WTC11 (cell line): ENCODE data around the gene KRT16. TPM values are rescaled to one million over a fixed set of nuclear protein-coding genes. Genes with fewer than 3 reads are reported as not detected.

Experiments
- ATAC-seq: fragments of 200-7000 bp; cut with Tn5 transposase; 2 replicates; pipeline ENCODE4 v1.10.0; 2021; ENCODE audit warnings: mild to moderate bottlenecking, moderate library complexity
- CTCF ChIA-PET: fragments of 300-600 bp; sonication (Branson Sonifier 250); formaldehyde crosslinking; loops from one replicate; lab custom pipeline; 2021; ENCODE audit warnings: antibody characterized with exemption; lab: Charles Lee
- POLR2A ChIA-PET: fragments of 350-600 bp; sonication (Branson Sonifier 250); formaldehyde crosslinking; loops from one replicate; lab custom pipeline; 2021; ENCODE audit warnings: antibody characterized with exemption; lab: Charles Lee
- DNase-seq: peaks from one replicate; pipeline ENCODE4 v3.0.0; 2021; ENCODE audit warnings: low spot score
- H3K27ac Mint-ChIP-seq: 2 replicates; pipeline ENCODE4 v1.8.0; 2021; ENCODE audit warnings: mixed read lengths
- H3K27me3 Mint-ChIP-seq: 2 replicates; pipeline ENCODE4 v1.8.0; 2021; ENCODE audit warnings: low read depth, mild to moderate bottlenecking, moderate library complexity, mixed read lengths
- H3K36me3 Mint-ChIP-seq: 2 replicates; pipeline ENCODE4 v1.8.0; 2021; ENCODE audit warnings: mixed read lengths
- H3K4me1 Mint-ChIP-seq: 2 replicates; pipeline ENCODE4 v1.8.0; 2022; ENCODE audit warnings: mixed read lengths
- H3K4me3 Mint-ChIP-seq: 2 replicates; pipeline ENCODE4 v1.8.0; 2021; ENCODE audit warnings: mild to moderate bottlenecking, moderate library complexity, mixed read lengths
- H3K9me3 Mint-ChIP-seq: 2 replicates; pipeline ENCODE4 v1.8.0; 2021; ENCODE audit warnings: mixed read lengths
- JAZF1 ChIP-seq: fragments of 250-450 bp; sonication (Bioruptor Pico); IDR thresholded peaks from 2 replicates; pipeline ENCODE4 v1.9.0; 2021; ENCODE audit warnings: moderate library complexity, mild to moderate bottlenecking, inconsistent platforms
- NFATC4 ChIP-seq: fragments of 250-450 bp; sonication (Bioruptor Pico); IDR thresholded peaks from 2 replicates; pipeline ENCODE4 v1.9.0; 2021; ENCODE audit warnings: mild to moderate bottlenecking
- NFE2L1 ChIP-seq: sonication (generic); formaldehyde crosslinking; IDR thresholded peaks from 2 replicates; pipeline ENCODE4 v1.8.1; 2023; ENCODE audit warnings: missing genetic modification reagents
- SMAD3 ChIP-seq: sonication (generic); formaldehyde crosslinking; IDR thresholded peaks from 2 replicates; pipeline ENCODE4 v1.8.0; 2022; ENCODE audit warnings: missing genetic modification reagents, mild to moderate bottlenecking, borderline replicate concordance
- SOX15 ChIP-seq: fragments of 250-450 bp; sonication (Bioruptor Pico); IDR thresholded peaks from 2 replicates; pipeline ENCODE4 v1.9.0; 2021; ENCODE audit warnings: mild to moderate bottlenecking
- SP1 ChIP-seq: sonication (generic); formaldehyde crosslinking; conservative IDR thresholded peaks from 2 replicates; pipeline ENCODE4 v1.8.1; 2022; ENCODE audit warnings: missing genetic modification reagents
- TCF7 ChIP-seq: sonication (generic); formaldehyde crosslinking; IDR thresholded peaks from 2 replicates; pipeline ENCODE4 v1.8.0; 2022; ENCODE audit warnings: mild to moderate bottlenecking, low read depth, missing genetic modification reagents, moderate library complexity
- TEAD1 ChIP-seq: sonication (generic); formaldehyde crosslinking; IDR thresholded peaks from 2 replicates; pipeline ENCODE4 v1.8.0; 2022; ENCODE audit warnings: mild to moderate bottlenecking, missing genetic modification reagents
- TEAD4 ChIP-seq: sonication (generic); formaldehyde crosslinking; IDR thresholded peaks from 2 replicates; pipeline ENCODE4 v1.8.0; 2022; ENCODE audit warnings: mild to moderate bottlenecking, missing genetic modification reagents
- ZNF219 ChIP-seq: sonication (generic); formaldehyde crosslinking; IDR thresholded peaks from 2 replicates; pipeline ENCODE4 v1.8.0; 2023; ENCODE audit warnings: missing genetic modification reagents, mild to moderate bottlenecking, borderline replicate concordance
- total RNA-seq: library from RNA; stranded (reverse); gene quantifications from 3 replicates; pipeline ENCODE4 v1.2.3, GENCODE V29; 2021
- TF ChIP-seq, protein P1 (sequence below): fragments of 250-450 bp; sonication (Bioruptor Pico); IDR thresholded peaks from 2 replicates; pipeline ENCODE4 v1.9.0; 2021; ENCODE audit warnings: mild to moderate bottlenecking, borderline replicate concordance
- TF ChIP-seq, protein P2 (sequence below): sonication (generic); formaldehyde crosslinking; IDR thresholded peaks from 2 replicates; pipeline ENCODE4 v1.8.0; 2022; ENCODE audit warnings: mild to moderate bottlenecking, missing genetic modification reagents
- TF ChIP-seq, protein P3 (sequence below): fragments of 250-450 bp; sonication (Bioruptor Pico); IDR thresholded peaks from 2 replicates; pipeline ENCODE4 v1.8.0; 2021; ENCODE audit warnings: mild to moderate bottlenecking
- TF ChIP-seq, protein P4 (sequence below): sonication (generic); formaldehyde crosslinking; IDR thresholded peaks from 2 replicates; pipeline ENCODE4 v1.8.1; 2023; ENCODE audit warnings: mild to moderate bottlenecking, moderate library complexity, missing genetic modification reagents
- TF ChIP-seq, protein P5 (sequence below): sonication (generic); formaldehyde crosslinking; IDR thresholded peaks from 2 replicates; pipeline ENCODE4 v1.8.1; 2022; ENCODE audit warnings: low read depth, mild to moderate bottlenecking, moderate library complexity, missing genetic modification reagents, borderline replicate concordance

Gene KRT16
- total RNA-seq, 1 experiment from 2014 or later, result not detected

DNA sequence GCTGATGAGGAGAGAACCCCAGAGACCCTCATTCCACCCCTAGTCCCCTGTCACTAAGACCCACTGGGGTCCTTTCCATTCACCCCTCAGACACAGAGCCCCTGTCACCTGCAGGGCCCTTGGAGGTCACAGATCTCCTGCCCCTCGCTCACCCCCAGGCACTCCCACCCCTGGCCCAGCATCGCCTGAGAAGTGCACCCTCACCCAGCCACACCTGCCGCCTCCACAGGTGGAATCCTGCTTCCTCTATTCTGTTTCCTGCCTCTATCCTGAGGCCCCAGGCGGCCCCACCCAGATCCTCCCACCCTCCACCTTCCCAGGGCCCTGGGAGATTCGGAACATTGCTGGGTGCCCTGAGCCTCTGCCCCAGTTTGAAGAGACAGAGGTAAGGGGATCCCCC lies 25.6 kb upstream of the KRT16 start (continued):
- TF ChIP-seq, protein P1, sequence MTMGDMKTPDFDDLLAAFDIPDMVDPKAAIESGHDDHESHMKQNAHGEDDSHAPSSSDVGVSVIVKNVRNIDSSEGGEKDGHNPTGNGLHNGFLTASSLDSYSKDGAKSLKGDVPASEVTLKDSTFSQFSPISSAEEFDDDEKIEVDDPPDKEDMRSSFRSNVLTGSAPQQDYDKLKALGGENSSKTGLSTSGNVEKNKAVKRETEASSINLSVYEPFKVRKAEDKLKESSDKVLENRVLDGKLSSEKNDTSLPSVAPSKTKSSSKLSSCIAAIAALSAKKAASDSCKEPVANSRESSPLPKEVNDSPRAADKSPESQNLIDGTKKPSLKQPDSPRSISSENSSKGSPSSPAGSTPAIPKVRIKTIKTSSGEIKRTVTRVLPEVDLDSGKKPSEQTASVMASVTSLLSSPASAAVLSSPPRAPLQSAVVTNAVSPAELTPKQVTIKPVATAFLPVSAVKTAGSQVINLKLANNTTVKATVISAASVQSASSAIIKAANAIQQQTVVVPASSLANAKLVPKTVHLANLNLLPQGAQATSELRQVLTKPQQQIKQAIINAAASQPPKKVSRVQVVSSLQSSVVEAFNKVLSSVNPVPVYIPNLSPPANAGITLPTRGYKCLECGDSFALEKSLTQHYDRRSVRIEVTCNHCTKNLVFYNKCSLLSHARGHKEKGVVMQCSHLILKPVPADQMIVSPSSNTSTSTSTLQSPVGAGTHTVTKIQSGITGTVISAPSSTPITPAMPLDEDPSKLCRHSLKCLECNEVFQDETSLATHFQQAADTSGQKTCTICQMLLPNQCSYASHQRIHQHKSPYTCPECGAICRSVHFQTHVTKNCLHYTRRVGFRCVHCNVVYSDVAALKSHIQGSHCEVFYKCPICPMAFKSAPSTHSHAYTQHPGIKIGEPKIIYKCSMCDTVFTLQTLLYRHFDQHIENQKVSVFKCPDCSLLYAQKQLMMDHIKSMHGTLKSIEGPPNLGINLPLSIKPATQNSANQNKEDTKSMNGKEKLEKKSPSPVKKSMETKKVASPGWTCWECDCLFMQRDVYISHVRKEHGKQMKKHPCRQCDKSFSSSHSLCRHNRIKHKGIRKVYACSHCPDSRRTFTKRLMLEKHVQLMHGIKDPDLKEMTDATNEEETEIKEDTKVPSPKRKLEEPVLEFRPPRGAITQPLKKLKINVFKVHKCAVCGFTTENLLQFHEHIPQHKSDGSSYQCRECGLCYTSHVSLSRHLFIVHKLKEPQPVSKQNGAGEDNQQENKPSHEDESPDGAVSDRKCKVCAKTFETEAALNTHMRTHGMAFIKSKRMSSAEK, result no peak

DNA sequence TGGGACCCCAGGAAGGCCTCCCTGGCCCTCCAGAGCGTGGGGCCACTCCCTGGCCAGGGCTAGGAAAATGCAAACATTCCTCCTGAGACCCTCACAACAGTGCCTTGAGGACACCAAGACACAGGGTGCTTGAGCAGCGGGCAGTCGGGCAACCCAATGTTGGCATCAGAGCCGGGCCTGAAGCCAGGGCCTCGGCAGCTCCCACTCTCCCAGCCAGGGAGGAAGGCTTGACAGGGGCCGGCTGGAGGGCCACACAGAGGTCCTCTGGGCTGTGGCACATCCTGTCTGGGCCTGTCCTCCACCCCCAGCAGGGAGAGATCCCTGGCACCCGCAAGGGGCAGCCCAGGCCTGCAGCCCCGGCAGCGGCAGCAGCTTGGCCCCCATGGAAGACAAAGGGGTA lies 24.1 kb upstream of the KRT16 start:
- H3K9me3 Mint-ChIP-seq, result no peaks in the 10 kb centered on the region
- peaks cover 10% of the 10 kb centered on the region for H3K4me1 Mint-ChIP-seq
- POLR2A ChIA-PET, result no interaction called here
- TF ChIP-seq SP1 (no peak), NFE2L1 (CRISPR knock-in tag) (no peak), SMAD3 (no peak), JAZF1 (CRISPR knock-in tag) (no peak), ZNF219 (CRISPR knock-in tag) (no peak), TEAD1 (no peak), TCF7 (CRISPR knock-in tag) (no peak), TEAD4 (CRISPR knock-in tag) (no peak), SOX15 (no peak), NFATC4 (no peak)
- TF ChIP-seq, protein P2, sequence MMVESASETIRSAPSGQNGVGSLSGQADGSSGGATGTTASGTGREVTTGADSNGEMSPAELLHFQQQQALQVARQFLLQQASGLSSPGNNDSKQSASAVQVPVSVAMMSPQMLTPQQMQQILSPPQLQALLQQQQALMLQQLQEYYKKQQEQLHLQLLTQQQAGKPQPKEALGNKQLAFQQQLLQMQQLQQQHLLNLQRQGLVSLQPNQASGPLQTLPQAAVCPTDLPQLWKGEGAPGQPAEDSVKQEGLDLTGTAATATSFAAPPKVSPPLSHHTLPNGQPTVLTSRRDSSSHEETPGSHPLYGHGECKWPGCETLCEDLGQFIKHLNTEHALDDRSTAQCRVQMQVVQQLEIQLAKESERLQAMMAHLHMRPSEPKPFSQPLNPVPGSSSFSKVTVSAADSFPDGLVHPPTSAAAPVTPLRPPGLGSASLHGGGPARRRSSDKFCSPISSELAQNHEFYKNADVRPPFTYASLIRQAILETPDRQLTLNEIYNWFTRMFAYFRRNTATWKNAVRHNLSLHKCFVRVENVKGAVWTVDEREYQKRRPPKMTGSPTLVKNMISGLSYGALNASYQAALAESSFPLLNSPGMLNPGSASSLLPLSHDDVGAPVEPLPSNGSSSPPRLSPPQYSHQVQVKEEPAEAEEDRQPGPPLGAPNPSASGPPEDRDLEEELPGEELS (CRISPR knock-in tag), result no peak
- TF ChIP-seq, protein P3, sequence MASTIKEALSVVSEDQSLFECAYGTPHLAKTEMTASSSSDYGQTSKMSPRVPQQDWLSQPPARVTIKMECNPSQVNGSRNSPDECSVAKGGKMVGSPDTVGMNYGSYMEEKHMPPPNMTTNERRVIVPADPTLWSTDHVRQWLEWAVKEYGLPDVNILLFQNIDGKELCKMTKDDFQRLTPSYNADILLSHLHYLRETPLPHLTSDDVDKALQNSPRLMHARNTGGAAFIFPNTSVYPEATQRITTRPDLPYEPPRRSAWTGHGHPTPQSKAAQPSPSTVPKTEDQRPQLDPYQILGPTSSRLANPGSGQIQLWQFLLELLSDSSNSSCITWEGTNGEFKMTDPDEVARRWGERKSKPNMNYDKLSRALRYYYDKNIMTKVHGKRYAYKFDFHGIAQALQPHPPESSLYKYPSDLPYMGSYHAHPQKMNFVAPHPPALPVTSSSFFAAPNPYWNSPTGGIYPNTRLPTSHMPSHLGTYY (CRISPR knock-in tag), result no peak
- TF ChIP-seq, protein P4, sequence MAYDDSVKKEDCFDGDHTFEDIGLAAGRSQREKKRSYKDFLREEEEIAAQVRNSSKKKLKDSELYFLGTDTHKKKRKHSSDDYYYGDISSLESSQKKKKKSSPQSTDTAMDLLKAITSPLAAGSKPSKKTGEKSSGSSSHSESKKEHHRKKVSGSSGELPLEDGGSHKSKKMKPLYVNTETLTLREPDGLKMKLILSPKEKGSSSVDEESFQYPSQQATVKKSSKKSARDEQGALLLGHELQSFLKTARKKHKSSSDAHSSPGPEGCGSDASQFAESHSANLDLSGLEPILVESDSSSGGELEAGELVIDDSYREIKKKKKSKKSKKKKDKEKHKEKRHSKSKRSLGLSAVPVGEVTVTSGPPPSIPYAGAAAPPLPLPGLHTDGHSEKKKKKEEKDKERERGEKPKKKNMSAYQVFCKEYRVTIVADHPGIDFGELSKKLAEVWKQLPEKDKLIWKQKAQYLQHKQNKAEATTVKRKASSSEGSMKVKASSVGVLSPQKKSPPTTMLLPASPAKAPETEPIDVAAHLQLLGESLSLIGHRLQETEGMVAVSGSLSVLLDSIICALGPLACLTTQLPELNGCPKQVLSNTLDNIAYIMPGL (CRISPR knock-in tag), result no peak
- TF ChIP-seq, protein P5, sequence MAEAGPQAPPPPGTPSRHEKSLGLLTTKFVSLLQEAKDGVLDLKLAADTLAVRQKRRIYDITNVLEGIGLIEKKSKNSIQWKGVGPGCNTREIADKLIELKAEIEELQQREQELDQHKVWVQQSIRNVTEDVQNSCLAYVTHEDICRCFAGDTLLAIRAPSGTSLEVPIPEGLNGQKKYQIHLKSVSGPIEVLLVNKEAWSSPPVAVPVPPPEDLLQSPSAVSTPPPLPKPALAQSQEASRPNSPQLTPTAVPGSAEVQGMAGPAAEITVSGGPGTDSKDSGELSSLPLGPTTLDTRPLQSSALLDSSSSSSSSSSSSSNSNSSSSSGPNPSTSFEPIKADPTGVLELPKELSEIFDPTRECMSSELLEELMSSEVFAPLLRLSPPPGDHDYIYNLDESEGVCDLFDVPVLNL (CRISPR knock-in tag), result no peak
- TF ChIP-seq, all 79 proteins: peak for 0
- CTCF ChIA-PET, result interaction anchor here (1.3 to 3.8 kb wide), 5 partner anchors 12 to 88 kb away, joined by 3 to 36 read pairs (median 15); no protein-coding TSS in a partner anchor
- ATAC-seq, result no peak
- Mint-ChIP-seq H3K27me3 (no peaks in the 10 kb centered on the region), H3K4me3 (no peak overlapping the region), H3K27ac (no peak overlapping the region), H3K36me3 (no peaks in the 10 kb centered on the region)
- DNase-seq, result no peak
